Panc1 (cell line): ENCODE results near the gene FIG4. TPM values are rescaled to one million over a fixed set of nuclear protein-coding genes. Genes with fewer than 3 reads are reported as not detected.

Source experiments
- ATAC-seq: fragments of 200-7000 bp; cut with Tn5 transposase; 2 replicates; pipeline ENCODE4 v1.9.1; 2020; ENCODE audit warnings: mild to moderate bottlenecking, moderate library complexity
- BruUV-seq: library from RNA; stranded (reverse); fragments of 400-500 nt; replicated peaks from 2 replicates; lab custom pipeline; 2021; lab: Mats Ljungman, UMichigan
- CTCF ChIA-PET: fragments of 300-600 bp; sonication (Branson Sonifier 250); formaldehyde crosslinking; loops from one replicate; lab custom pipeline; 2022; ENCODE audit warnings: antibody characterized with exemption; lab: Charles Lee
- POLR2A ChIA-PET: fragments of 300-600 bp; sonication (Branson Sonifier 250); formaldehyde crosslinking; loops from one replicate; lab custom pipeline; 2022; ENCODE audit warnings: antibody characterized with exemption; lab: Charles Lee
- DNase-seq: peaks from one replicate; pipeline ENCODE4 v3.0.0-alpha.2; 2010; ENCODE audit warnings: low read depth, low spot score
- H3K27ac ChIP-seq: 2 replicates; pipeline ENCODE4 v1.5.1; 2011; ENCODE audit warnings: mild to moderate bottlenecking, low read length, inconsistent platforms
- H3K27me3 ChIP-seq: fragments of 200-500 bp; sonication (Bioruptor generic); 2 replicates; pipeline ENCODE4 v1.6.0; 2014; ENCODE audit warnings: low read length, inconsistent platforms; ENCODE audit not compliant: control insufficient read depth, insufficient read depth
- H3K36me3 ChIP-seq: fragments of 200-500 bp; sonication (Bioruptor generic); 2 replicates; pipeline ENCODE4 v1.5.1; 2014; ENCODE audit warnings: inconsistent platforms, mild to moderate bottlenecking, low read length, moderate library complexity; ENCODE audit not compliant: control insufficient read depth, insufficient read depth
- H3K4me1 ChIP-seq: 2 replicates; pipeline ENCODE4 v1.5.1; 2011; ENCODE audit warnings: inconsistent platforms, mild to moderate bottlenecking, low read length, moderate library complexity; ENCODE audit not compliant: control insufficient read depth, insufficient read depth
- H3K4me3 ChIP-seq, 2 experiments: 2 replicates each; pipeline ENCODE4 v1.5.1; 2011 to 2012; ENCODE audit warnings: low read depth in 2 of 2, low read length in 2 of 2, mild to moderate bottlenecking in 2 of 2, inconsistent platforms in 1 of 2, moderate library complexity in 1 of 2
- H3K9me3 ChIP-seq: fragments of 200-500 bp; sonication (Bioruptor generic); 2 replicates; pipeline ENCODE4 v1.5.1; 2014; ENCODE audit warnings: low read depth, mild to moderate bottlenecking, inconsistent platforms, low read length, moderate library complexity; ENCODE audit not compliant: control insufficient read depth, insufficient read depth
- POLR2AphosphoS5 ChIP-seq: IDR thresholded peaks from 2 replicates; pipeline ENCODE4 v1.6.1; 2012; ENCODE audit warnings: mild to moderate bottlenecking, low read depth, low read length, moderate library complexity
- SIN3A ChIP-seq: IDR thresholded peaks from 2 replicates; pipeline ENCODE4 v1.6.1; 2012; ENCODE audit warnings: low read depth, mild to moderate bottlenecking, low read length, moderate library complexity, borderline replicate concordance; ENCODE audit not compliant: insufficient read depth
- TCF7L2 ChIP-seq: IDR thresholded peaks from 2 replicates; pipeline ENCODE4 v1.6.1; 2011; ENCODE audit warnings: mild to moderate bottlenecking, low read depth, low read length, inconsistent platforms
- in situ Hi-C: cut with HindIII; loops from 2 replicates; pipeline ENCODE4 v1.10.0; 2016; ENCODE audit warnings: low sequenced_read_pairs, low pct_unique_long_range_greater_than_20kb
- intact Hi-C: fragments of 100-400 bp; cut with micrococcal nuclease; formaldehyde crosslinking; loops from one replicate; pipeline ENCODE4 v1.10.0; 2022; ENCODE audit not compliant: unreplicated experiment
- total RNA-seq: library from RNA; stranded (reverse); gene quantifications from one replicate; pipeline ENCODE4 v1.2.1, GENCODE V29; 2021; ENCODE audit not compliant: unreplicated experiment
- TF ChIP-seq, protein P1 (sequence below): fragments of 450-650 bp; IDR thresholded peaks from 2 replicates; pipeline ENCODE4 v1.5.1; 2017; ENCODE audit warnings: mild to moderate bottlenecking
- TF ChIP-seq, protein P2 (sequence below), 2 experiments: IDR thresholded peaks; 2 replicates each; pipeline ENCODE4 v1.6.1; 2011 to 2012; ENCODE audit warnings: low read depth in 2 of 2, control low read depth in 1 of 2, low read length in 1 of 2, mild to moderate bottlenecking in 1 of 2, moderate library complexity in 1 of 2; ENCODE audit not compliant: insufficient read depth in 1 of 2

Gene FIG4
- total RNA-seq, 1 experiment from 2014 or later, result 19.0 TPM

DNA sequence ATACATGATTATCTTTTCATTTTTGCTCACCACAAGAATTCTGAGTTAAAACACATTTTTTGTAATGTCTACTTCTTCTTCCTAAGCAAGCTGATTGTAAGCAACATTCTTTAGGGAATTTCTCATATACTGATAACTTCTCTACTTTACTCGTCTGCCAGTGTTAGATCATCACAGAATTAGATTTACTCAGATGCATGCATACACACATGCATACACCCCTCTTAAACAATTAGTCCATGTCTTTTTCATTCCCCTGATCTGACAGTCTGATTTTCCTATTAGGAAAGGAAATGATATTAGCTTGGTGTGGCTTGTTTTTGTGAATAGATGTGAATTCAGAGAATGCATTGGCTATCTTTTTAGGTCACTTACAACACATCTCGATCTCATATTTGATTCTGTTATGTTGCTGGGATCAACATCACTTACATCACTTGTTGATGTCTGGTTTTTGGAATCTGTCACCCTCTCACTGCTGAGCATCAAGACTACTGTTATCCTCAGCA is 91.4 kb downstream of the FIG4 start:
- no TSS peak for BruUV-seq
- ChIA-PET POLR2A (interaction anchor here (0.5 to 0.6 kb wide), 2 partner anchors 20 to 688 kb away, joined by 3 to 4 read pairs; no protein-coding TSS in a partner anchor), CTCF (interaction anchor here (0.7 kb wide), 1 partner anchor 257 kb away, joined by 3 read pairs; no protein-coding TSS in a partner anchor)
- in situ Hi-C loops (no loop called here), intact Hi-C loops (no loop called here)
- Histone ChIP-seq H3K27me3 (no peaks in the 10 kb centered on the region), H3K4me3 (no peak overlapping the region), H3K27ac (no peak overlapping the region), H3K4me1 (no peaks in the 10 kb centered on the region), H3K9me3 (no peaks in the 10 kb centered on the region), H3K36me3 (no peaks in the 10 kb centered on the region)
- ATAC-seq (no peak), DNase-seq (no peak)
- TF ChIP-seq, protein P1, sequence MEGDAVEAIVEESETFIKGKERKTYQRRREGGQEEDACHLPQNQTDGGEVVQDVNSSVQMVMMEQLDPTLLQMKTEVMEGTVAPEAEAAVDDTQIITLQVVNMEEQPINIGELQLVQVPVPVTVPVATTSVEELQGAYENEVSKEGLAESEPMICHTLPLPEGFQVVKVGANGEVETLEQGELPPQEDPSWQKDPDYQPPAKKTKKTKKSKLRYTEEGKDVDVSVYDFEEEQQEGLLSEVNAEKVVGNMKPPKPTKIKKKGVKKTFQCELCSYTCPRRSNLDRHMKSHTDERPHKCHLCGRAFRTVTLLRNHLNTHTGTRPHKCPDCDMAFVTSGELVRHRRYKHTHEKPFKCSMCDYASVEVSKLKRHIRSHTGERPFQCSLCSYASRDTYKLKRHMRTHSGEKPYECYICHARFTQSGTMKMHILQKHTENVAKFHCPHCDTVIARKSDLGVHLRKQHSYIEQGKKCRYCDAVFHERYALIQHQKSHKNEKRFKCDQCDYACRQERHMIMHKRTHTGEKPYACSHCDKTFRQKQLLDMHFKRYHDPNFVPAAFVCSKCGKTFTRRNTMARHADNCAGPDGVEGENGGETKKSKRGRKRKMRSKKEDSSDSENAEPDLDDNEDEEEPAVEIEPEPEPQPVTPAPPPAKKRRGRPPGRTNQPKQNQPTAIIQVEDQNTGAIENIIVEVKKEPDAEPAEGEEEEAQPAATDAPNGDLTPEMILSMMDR, result no peak
- no peak for TF ChIP-seq POLR2AphosphoS5
- no peak for TF ChIP-seq TCF7L2
- TF ChIP-seq SIN3A, result no peak
- TF ChIP-seq, protein P2, sequence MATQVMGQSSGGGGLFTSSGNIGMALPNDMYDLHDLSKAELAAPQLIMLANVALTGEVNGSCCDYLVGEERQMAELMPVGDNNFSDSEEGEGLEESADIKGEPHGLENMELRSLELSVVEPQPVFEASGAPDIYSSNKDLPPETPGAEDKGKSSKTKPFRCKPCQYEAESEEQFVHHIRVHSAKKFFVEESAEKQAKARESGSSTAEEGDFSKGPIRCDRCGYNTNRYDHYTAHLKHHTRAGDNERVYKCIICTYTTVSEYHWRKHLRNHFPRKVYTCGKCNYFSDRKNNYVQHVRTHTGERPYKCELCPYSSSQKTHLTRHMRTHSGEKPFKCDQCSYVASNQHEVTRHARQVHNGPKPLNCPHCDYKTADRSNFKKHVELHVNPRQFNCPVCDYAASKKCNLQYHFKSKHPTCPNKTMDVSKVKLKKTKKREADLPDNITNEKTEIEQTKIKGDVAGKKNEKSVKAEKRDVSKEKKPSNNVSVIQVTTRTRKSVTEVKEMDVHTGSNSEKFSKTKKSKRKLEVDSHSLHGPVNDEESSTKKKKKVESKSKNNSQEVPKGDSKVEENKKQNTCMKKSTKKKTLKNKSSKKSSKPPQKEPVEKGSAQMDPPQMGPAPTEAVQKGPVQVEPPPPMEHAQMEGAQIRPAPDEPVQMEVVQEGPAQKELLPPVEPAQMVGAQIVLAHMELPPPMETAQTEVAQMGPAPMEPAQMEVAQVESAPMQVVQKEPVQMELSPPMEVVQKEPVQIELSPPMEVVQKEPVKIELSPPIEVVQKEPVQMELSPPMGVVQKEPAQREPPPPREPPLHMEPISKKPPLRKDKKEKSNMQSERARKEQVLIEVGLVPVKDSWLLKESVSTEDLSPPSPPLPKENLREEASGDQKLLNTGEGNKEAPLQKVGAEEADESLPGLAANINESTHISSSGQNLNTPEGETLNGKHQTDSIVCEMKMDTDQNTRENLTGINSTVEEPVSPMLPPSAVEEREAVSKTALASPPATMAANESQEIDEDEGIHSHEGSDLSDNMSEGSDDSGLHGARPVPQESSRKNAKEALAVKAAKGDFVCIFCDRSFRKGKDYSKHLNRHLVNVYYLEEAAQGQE (IDR thresholded peaks at IDR 0.05; ENCODE audit: insufficient read depth in 1 of 2, low read depth in 2 of 2, low read length in 1 of 2), result no peak

DNA sequence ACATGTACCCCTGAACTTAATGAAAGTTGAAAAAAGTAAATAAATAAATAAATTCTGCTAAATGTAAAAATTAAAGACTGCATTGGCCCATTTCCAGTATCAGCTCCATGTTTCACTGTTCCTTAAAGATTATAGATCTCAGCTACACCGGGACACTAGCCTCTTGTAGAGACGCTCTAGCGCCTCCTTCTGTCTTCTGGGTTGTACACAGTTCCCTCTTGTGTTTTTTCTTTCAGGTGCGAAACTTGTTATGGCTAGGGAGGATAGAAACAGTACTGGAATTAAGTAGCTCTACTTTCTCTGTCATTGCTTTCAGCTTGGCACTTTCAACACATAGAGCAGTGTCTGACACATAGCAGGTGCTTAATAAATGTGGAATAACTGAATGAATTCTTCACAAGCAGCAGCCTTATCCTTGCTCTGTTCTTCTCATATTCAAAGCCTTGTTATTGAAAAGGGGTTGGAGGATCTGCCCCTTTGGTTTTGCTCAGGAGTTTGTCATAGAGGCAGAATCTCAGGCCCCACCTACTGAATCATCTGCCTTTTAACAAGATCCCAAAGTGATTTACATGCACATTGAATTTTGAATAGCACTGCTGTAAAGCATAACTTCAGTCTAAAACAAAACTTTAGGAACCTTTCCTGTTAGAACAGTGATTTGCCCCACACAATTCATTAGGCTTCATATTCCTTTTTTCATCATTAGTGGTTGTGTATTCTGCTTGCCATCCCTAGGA is 92.3 kb downstream of the FIG4 start:
- TF ChIP-seq, protein P1, result peak; percentile 56
- TF ChIP-seq SIN3A, result no peak
- TF ChIP-seq, protein P2 (IDR thresholded peaks at IDR 0.05; ENCODE audit: insufficient read depth in 1 of 2, low read depth in 2 of 2, low read length in 1 of 2), result no peak
- intact Hi-C loops, result no loop called here
- no peaks in the 10 kb centered on the region for H3K9me3 ChIP-seq
- DNase-seq (no peak), ATAC-seq (no peak)
- CTCF ChIA-PET, result no interaction called here
- no peak overlapping the region for H3K4me3 ChIP-seq
- H3K27me3 ChIP-seq, result no peaks in the 10 kb centered on the region
- BruUV-seq, result no TSS peak
- no peaks in the 10 kb centered on the region for H3K4me1 ChIP-seq
- H3K36me3 ChIP-seq, result no peaks in the 10 kb centered on the region
- POLR2A ChIA-PET, result interaction anchor here (0.5 to 0.6 kb wide), 2 partner anchors 19 to 689 kb away, joined by 3 to 4 read pairs; no protein-coding TSS in a partner anchor
- in situ Hi-C loops, result no loop called here
- no peak overlapping the region for H3K27ac ChIP-seq
